Prostate gland (tissue), 2 donors: Measurements from ENCODE around the gene GLRA3.

Experiments
- CTCF ChIP-seq, 4 experiments: fragments of 200-600 bp in 2 of 4; fragments of 450-650 bp in 2 of 4; sonication (generic) in 2 of 4; IDR thresholded peaks; 1 replicate in 3 of 4; 2 replicates in 1 of 4; pipeline ENCODE4 v1.5.1; 2016 to 2019; ENCODE audit warnings: antibody characterized with exemption in 4 of 4, mild to moderate bottlenecking in 2 of 4, moderate library complexity in 2 of 4
- POLR2A ChIP-seq: fragments of 450-650 bp; IDR thresholded peaks from one replicate; pipeline ENCODE4 v1.6.1; 2016; ENCODE audit warnings: antibody characterized with exemption, mild to moderate bottlenecking
- POLR2AphosphoS5 ChIP-seq: sonication (generic); formaldehyde crosslinking; IDR thresholded peaks from one replicate; pipeline ENCODE4 v1.6.1; 2017; ENCODE audit warnings: antibody characterized with exemption

DNA sequence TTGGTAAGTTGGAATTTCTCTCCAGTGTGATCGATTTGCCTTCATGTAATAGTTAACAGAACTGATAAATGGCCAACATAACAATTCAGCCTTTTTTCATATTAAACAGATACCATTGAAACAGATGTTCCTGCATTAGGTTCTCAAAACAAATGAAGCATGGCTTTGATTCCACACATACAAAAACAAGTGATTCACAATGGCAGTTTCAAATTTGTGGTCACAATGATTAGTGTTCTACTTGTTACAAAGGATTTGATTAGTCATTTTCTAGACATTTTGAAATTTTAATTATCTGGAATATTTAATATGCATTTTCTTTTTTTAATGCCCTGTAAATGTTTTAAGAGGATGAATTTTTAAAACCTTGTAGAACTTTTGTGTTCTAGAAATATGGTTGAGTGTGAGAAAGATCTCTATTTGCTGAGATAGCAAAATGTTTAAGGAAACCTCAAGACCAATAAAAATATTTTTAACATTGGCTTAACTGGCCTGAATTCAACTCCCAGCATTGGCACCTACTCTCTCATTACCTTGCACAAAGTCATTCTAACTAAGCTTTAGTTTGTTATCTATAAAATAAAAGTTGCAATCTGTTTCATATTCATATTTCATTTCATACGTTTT is 18.9 kb upstream of the GLRA3 start:
- no peak for TF ChIP-seq POLR2A
- no peak for TF ChIP-seq CTCF (IDR thresholded peaks at IDR 0.05)
- no peak for TF ChIP-seq POLR2AphosphoS5
